PC-9 (cell line): ENCODE data around the gene CWF19L2. TPM values are rescaled to one million over a fixed set of nuclear protein-coding genes. Genes with fewer than 3 reads are reported as not detected.
A peak's percentile ranks its signal among the peaks of the same experiment; 100 is the strongest.

Source experiments
- BruUV-seq: library from RNA; stranded (reverse); fragments of 400-500 nt; replicated peaks from 2 replicates; lab custom pipeline; 2021; lab: Mats Ljungman, UMichigan
- CTCF ChIA-PET: fragments of 300-600 bp; sonication (Branson Sonifier 250); formaldehyde crosslinking; loops from one replicate; lab custom pipeline; 2022; ENCODE audit warnings: antibody characterized with exemption; lab: Charles Lee
- POLR2A ChIA-PET: fragments of 300-600 bp; sonication (Branson Sonifier 250); formaldehyde crosslinking; loops from one replicate; lab custom pipeline; 2022; ENCODE audit warnings: antibody characterized with exemption; ENCODE audit not compliant: unreplicated experiment; lab: Charles Lee
- DNase-seq, 2 experiments: peaks; one replicate each; pipeline versions ENCODE4 v3.0.0 to v3.0.0-alpha.2; 2015 to 2022; ENCODE audit warnings: mixed read lengths in 1 of 2
- H2AFZ ChIP-seq: fragments of 200-600 bp; sonication (generic); 2 replicates; pipeline ENCODE4 v1.8.1; 2017; ENCODE audit warnings: antibody characterized with exemption
- H3F3A ChIP-seq: fragments of 200-600 bp; sonication (generic); 2 replicates; pipeline ENCODE4 v1.8.1; 2017; ENCODE audit warnings: antibody characterized with exemption, mild to moderate bottlenecking, low read depth; ENCODE audit not compliant: insufficient read depth
- H3K27ac ChIP-seq: fragments of 200-600 bp; sonication (generic); 2 replicates; pipeline ENCODE4 v1.6.1; 2016; ENCODE audit warnings: mixed run types
- H3K27me3 ChIP-seq: fragments of 200-600 bp; sonication (generic); 2 replicates; pipeline ENCODE4 v1.6.1; 2016; ENCODE audit warnings: low read depth, mixed run types; ENCODE audit not compliant: insufficient read depth
- H3K36me3 ChIP-seq: fragments of 200-600 bp; sonication (generic); 2 replicates; pipeline ENCODE4 v1.6.1; 2016; ENCODE audit warnings: low read depth, mixed run types
- H3K4me1 ChIP-seq: fragments of 200-600 bp; sonication (generic); replicated peaks from 2 replicates; pipeline ENCODE4 v1.6.1; 2016; ENCODE audit warnings: mixed run types; ENCODE audit not compliant: insufficient read depth
- H3K4me2 ChIP-seq: fragments of 200-600 bp; sonication (generic); 2 replicates; pipeline ENCODE4 v1.6.1; 2017; ENCODE audit warnings: mixed run types
- H3K4me3 ChIP-seq: fragments of 200-600 bp; sonication (generic); 2 replicates; pipeline ENCODE4 v1.6.1; 2016; ENCODE audit warnings: mixed run types
- H3K79me2 ChIP-seq: fragments of 200-600 bp; sonication (generic); 2 replicates; pipeline ENCODE4 v1.6.1; 2017; ENCODE audit warnings: low read depth, mixed run types
- H3K9me2 ChIP-seq: fragments of 200-600 bp; sonication (generic); 2 replicates; pipeline ENCODE4 v1.8.1; 2017; ENCODE audit warnings: mild to moderate bottlenecking; ENCODE audit not compliant: insufficient read depth
- H3K9me3 ChIP-seq: fragments of 200-600 bp; sonication (generic); 2 replicates; pipeline ENCODE4 v1.8.1; 2016; ENCODE audit warnings: low read depth; ENCODE audit not compliant: insufficient read depth
- H4K20me1 ChIP-seq: fragments of 200-600 bp; sonication (generic); 2 replicates; pipeline ENCODE4 v1.8.1; 2017; ENCODE audit not compliant: insufficient read depth
- EZH2 ChIP-seq: fragments of 200-600 bp; sonication (generic); IDR thresholded peaks from 2 replicates; pipeline ENCODE4 v1.8.0; 2017; ENCODE audit warnings: antibody characterized with exemption, low read depth
- intact Hi-C: fragments of 100-400 bp; cut with micrococcal nuclease; formaldehyde crosslinking; loops from one replicate; pipeline ENCODE4 v1.10.0; 2022; ENCODE audit not compliant: unreplicated experiment
- total RNA-seq: library from RNA; stranded (reverse); gene quantifications from 2 replicates; pipeline ENCODE4 v1.2.3, GENCODE V29; 2021
- TF ChIP-seq, protein P1 (sequence below): fragments of 200-600 bp; sonication (generic); conservative IDR thresholded peaks from 2 replicates; pipeline ENCODE4 v1.6.1; 2017; ENCODE audit warnings: mixed run types, antibody characterized with exemption, mild to moderate bottlenecking, moderate library complexity

CWF19L2 gene
- total RNA-seq, 1 experiment from 2014 or later: 12.1 TPM

DNA sequence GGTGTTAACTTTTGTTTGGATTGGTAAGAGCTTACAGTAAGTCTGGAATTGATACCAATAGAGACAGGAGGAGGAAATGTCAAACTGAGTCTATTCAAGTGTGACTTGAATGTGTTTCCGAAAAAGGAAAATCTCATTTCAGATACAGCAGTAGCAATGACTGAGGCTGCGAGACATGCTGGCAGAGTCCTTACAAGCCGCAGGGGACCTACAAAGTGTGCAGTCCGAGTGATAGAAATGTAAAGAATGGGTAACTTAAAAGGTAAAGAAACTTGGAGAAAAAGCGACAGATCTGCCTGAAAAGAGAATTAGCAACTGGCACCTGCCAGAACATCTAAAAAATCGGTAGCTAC is 444 bp downstream of the CWF19L2 start:
- Histone ChIP-seq H3K36me3 (peaks cover 9% of the 10 kb centered on the region; the same call in 1 of the 2 replicates), H3K9me3 (no peaks in the 10 kb centered on the region), H2AFZ (peak overlapping the region; percentile 92), H4K20me1 (no peaks in the 10 kb centered on the region), H3K4me1 (peaks cover 19% of the 10 kb centered on the region), H3K27me3 (peaks cover 14% of the 10 kb centered on the region; the same call in 1 of the 2 replicates), H3K27ac (0 out of 2 replicates have a peak overlapping the region, but pooled peaks have one; percentile 9), H3K9me2 (no peaks in the 10 kb centered on the region), H3K79me2 (peaks cover 19% of the 10 kb centered on the region), H3K4me3 (peak overlapping the region; percentile 86), H3K4me2 (peak overlapping the region; percentile 84), H3F3A (no peaks in the 10 kb centered on the region)
- intact Hi-C loops: no loop called here
- DNase-seq: no peak
- ChIA-PET CTCF (no interaction called here), POLR2A (interaction anchor here (0.6 to 0.9 kb wide), 2 partner anchors 61 to 166 kb away, joined by 3 to 6 read pairs; no protein-coding TSS in a partner anchor)
- no peak for TF ChIP-seq EZH2
- TF ChIP-seq, protein P1, sequence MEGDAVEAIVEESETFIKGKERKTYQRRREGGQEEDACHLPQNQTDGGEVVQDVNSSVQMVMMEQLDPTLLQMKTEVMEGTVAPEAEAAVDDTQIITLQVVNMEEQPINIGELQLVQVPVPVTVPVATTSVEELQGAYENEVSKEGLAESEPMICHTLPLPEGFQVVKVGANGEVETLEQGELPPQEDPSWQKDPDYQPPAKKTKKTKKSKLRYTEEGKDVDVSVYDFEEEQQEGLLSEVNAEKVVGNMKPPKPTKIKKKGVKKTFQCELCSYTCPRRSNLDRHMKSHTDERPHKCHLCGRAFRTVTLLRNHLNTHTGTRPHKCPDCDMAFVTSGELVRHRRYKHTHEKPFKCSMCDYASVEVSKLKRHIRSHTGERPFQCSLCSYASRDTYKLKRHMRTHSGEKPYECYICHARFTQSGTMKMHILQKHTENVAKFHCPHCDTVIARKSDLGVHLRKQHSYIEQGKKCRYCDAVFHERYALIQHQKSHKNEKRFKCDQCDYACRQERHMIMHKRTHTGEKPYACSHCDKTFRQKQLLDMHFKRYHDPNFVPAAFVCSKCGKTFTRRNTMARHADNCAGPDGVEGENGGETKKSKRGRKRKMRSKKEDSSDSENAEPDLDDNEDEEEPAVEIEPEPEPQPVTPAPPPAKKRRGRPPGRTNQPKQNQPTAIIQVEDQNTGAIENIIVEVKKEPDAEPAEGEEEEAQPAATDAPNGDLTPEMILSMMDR: no peak
- BruUV-seq: TSS peak; percentile 75

DNA sequence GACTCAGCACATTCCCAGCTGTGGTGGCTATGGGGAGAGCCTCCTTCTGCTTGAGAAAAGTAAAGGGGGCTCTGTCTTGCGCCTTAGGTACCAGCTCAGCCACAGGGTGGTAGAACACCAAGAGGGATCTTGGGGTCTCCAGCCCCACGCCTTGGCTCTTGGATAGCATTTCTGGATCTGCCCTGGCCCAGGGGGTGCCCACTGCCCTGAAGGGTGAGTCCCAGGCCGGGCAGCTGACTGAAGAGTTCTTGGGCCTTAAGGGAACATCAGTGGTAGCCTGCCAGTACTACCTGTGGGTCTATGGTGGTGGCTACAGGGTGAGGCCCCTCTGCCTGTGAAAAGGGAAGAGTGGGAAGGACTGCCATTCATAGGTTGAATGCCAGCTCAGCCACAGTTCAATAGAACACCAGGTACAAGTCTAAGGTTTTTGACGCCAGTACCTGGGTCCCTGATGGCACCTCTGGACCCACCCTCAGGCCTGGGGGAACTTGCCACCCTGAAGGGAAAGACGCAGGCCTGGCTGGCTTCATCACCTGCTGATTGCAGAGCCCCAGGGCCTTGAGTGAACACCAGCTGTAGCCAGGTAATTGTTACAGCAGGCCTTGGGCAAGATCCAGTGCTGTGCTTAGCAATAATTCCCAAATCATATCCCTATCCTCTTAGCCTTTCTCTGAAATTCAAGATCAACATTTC is 3.9 kb downstream of the CWF19L2 start:
- Histone ChIP-seq H3K36me3 (peaks cover 19% of the 10 kb centered on the region; the same call in 1 of the 2 replicates), H3K4me1 (peaks cover 18% of the 10 kb centered on the region), H4K20me1 (no peaks in the 10 kb centered on the region), H3K79me2 (peaks cover 19% of the 10 kb centered on the region), H3K4me2 (no peak overlapping the region), H3K27me3 (no peaks in the 10 kb centered on the region), H3K4me3 (no peak overlapping the region), H3K27ac (no peak overlapping the region), H3F3A (no peaks in the 10 kb centered on the region), H2AFZ (no peak overlapping the region), H3K9me2 (no peaks in the 10 kb centered on the region), H3K9me3 (no peaks in the 10 kb centered on the region)
- ChIA-PET POLR2A (no interaction called here), CTCF (no interaction called here)
- DNase-seq: no peak
- no TSS peak for BruUV-seq
- TF ChIP-seq EZH2: no peak
- TF ChIP-seq, protein P1: no peak
- intact Hi-C loops: no loop called here

DNA sequence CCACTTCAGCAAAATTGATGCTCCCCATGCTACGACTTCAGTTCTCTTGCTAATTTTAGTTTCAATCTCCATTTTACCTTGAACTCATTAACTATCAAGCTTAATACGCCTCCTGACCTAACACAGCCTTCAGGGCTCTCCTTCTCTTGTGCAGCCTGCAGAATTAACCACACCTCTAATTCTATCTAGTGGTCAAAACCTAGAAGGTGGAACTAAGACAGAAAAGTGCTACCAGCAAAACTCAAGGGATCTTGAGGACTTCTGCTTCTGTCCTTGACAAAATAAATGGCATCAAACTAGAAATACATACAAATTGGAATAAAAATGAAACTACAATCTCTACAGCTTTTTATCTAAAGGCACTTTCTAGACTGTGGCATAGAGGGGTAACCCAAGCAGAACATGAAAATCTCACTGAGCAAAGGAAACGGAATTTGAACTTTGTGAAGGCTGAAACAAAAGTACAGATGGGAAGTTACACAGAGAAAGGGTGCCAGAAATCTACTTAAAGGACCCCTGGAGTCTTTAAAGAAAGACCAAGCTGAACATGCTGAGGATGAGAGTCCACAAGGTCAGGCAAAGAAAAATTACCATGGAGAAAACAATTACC is 10.7 kb downstream of the CWF19L2 start:
- no TSS peak for BruUV-seq
- TF ChIP-seq EZH2: no peak
- TF ChIP-seq, protein P1: no peak
- no peaks in the 10 kb centered on the region for H3F3A ChIP-seq
- peaks cover 6% of the 10 kb centered on the region; the same call in 1 of the 2 replicates for H3K79me2 ChIP-seq
- H3K36me3 ChIP-seq: 0 out of 2 replicates have a peak, but pooled peaks cover 18% of the 10 kb centered on the region
- no peak overlapping the region for H2AFZ ChIP-seq
- H3K4me1 ChIP-seq: no peaks in the 10 kb centered on the region
- H3K9me2 ChIP-seq: no peaks in the 10 kb centered on the region
- H3K4me3 ChIP-seq: no peak overlapping the region
- no peak overlapping the region for H3K27ac ChIP-seq
- no peak overlapping the region for H3K4me2 ChIP-seq
- H4K20me1 ChIP-seq: no peaks in the 10 kb centered on the region; the same call in 1 of the 2 replicates
- CTCF ChIA-PET: no interaction called here
- intact Hi-C loops: no loop called here
- no peak for DNase-seq
- H3K9me3 ChIP-seq: no peaks in the 10 kb centered on the region
- no peaks in the 10 kb centered on the region for H3K27me3 ChIP-seq
- POLR2A ChIA-PET: no interaction called here
